HCT116 (cell line): ENCODE data around the gene CASK.

ENCODE experiments used
- EZH2 ChIP-seq: fragments of 200-600 bp; sonication (generic); IDR thresholded peaks from 2 replicates; pipeline ENCODE4 v1.6.1; 2017; ENCODE audit warnings: antibody characterized with exemption, mixed run types
- RAD21 ChIP-seq: IDR thresholded peaks from 2 replicates; pipeline ENCODE4 v1.6.1; 2012; ENCODE audit warnings: low read depth, mild to moderate bottlenecking

DNA sequence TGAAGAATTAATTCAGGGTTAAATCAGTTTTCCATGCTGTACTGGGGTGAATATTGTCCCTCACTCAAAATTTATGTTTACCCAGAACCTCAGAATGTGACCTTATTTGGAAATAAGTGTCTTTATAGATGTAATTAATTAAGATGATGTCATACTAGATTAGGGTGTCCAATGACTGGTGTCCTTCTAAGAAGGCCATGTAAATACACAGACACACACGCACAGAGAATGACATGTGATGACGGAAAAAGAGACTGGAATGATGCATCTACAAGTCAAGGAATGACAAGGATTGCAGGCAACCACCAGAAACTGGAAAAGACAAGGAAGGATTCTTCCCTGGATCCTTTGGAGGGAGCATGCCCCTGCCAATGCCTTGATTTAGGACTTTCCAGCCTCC is 319.2 kb downstream of the CASK start:
- TF ChIP-seq EZH2 (no peak), RAD21 (no peak)
